ENCODE measurements around the gene IFI6. TPM values are rescaled to one million over a fixed set of nuclear protein-coding genes. Genes with fewer than 3 reads are reported as not detected.
A peak's percentile ranks its signal among the peaks of the same experiment; 100 is the strongest.

The IFI6 gene
- polyA plus RNA-seq, 3 donors = 69.9 to 276 (median 276) TPM

GRCh38 chr1:27664291-27664690 lies 7.7 kb downstream of the IFI6 start:
- no peak overlapping the region for H3K4me3 Mint-ChIP-seq
- intact Hi-C loops (cut with micrococcal nuclease) = loop anchor here (5.0 to 10.0 kb wide), 4 partner anchors 37 to 339 kb away; partner anchors contain the start of gene TMEM222 (in 1 of the 2)

GRCh38 chr1:27662707-27663393 lies 9.1 kb downstream of the IFI6 start:
- H3K9me3 ChIP-seq (replicated peaks in 1 of 2; ENCODE audit: control insufficient read depth in 1 of 2, insufficient read depth in 1 of 2, low read length in 2 of 2) = no peaks in the 10 kb centered on the region
- H3K36me3 ChIP-seq (replicated peaks in 1 of 2; ENCODE audit: control insufficient read depth in 1 of 2, insufficient read depth in 2 of 2, low read length in 2 of 2) = peaks cover 7 to 13% of the 10 kb centered on the region in 2 donors
- peak overlapping the region; percentile 78 to 93 for H3K27ac ChIP-seq (ENCODE audit: low read depth in 1 of 2, low read length in 2 of 2)
- Mint-ChIP-seq H3K4me3 (peak overlapping the region; percentile 67 to 83), H3K27ac (peak overlapping the region; percentile 90 to 97 (median 95)), H3K4me1 (peaks cover 69% of the 10 kb centered on the region), H3K27me3 (ENCODE audit: low read depth in 3 of 3) (no peaks in the 10 kb centered on the region), H3K9me3 (no peaks in the 10 kb centered on the region), H3K36me3 (peaks cover 8 to 17% of the 10 kb centered on the region in 2 donors)
- H4K20me1 ChIP-seq (ENCODE audit: insufficient read depth, low read length) = no peaks in the 10 kb centered on the region
- peak overlapping the region; percentile 42 for H3K9ac ChIP-seq (ENCODE audit: insufficient read depth, low read length, poor library complexity, severe bottlenecking)
- no peaks in the 10 kb centered on the region for H3K27me3 ChIP-seq (ENCODE audit: control insufficient read depth in 2 of 2, insufficient read depth in 2 of 2, low read length in 2 of 2)
- H3K4me1 ChIP-seq (ENCODE audit: control insufficient read depth in 1 of 2, insufficient read depth in 2 of 2, low read length in 2 of 2) = peaks cover 61 to 68% of the 10 kb centered on the region in 2 donors
- peaks cover 5% of the 10 kb centered on the region for H3K79me2 ChIP-seq (ENCODE audit: insufficient read depth, low read length)
- WGBS (ENCODE audit: insufficient coverage) = 4% methylated on average over 4 of the region's 12 CpGs
- peak overlapping the region; percentile 79 for H2AFZ ChIP-seq (ENCODE audit: insufficient read depth, low read depth, low read length, poor library complexity, severe bottlenecking)
- peak; percentile 91 for TF ChIP-seq CTCF (IDR thresholded peaks at IDR 0.05)
- peak; percentile 83 to 88 (median 87) for DNase-seq
- H3K4me3 ChIP-seq (replicated peaks in 1 of 3; ENCODE audit: low read depth in 2 of 3, low read length in 3 of 3) = peak overlapping the region in 1 of 3 experiments; percentile 60
- intact Hi-C loops (cut with micrococcal nuclease) = loop anchor here (1.0 to 10.0 kb wide), 6 partner anchors 36 to 338 kb away; partner anchors contain the start of gene TMEM222 (in 1 of the 2)
- H3K4me2 ChIP-seq (replicated peaks; ENCODE audit: extremely low read depth, low read length, poor library complexity, severe bottlenecking) = peak overlapping the region; percentile 68

More at GRCh38 chr1:27664291-27664690, 7.7 kb downstream of the IFI6 start:
- H4K20me1 ChIP-seq (ENCODE audit: insufficient read depth, low read length) = peaks cover 14% of the 10 kb centered on the region
- H3K36me3 ChIP-seq (replicated peaks in 1 of 2; ENCODE audit: control insufficient read depth in 1 of 2, insufficient read depth in 2 of 2, low read length in 2 of 2) = peaks cover 7 to 13% of the 10 kb centered on the region in 2 donors
- no peak overlapping the region for H3K9ac ChIP-seq (ENCODE audit: insufficient read depth, low read length, poor library complexity, severe bottlenecking)
- H3K4me1 ChIP-seq (ENCODE audit: control insufficient read depth in 1 of 2, insufficient read depth in 2 of 2, low read length in 2 of 2) = peaks cover 55 to 70% of the 10 kb centered on the region in 2 donors
- no peak overlapping the region for H3K27ac ChIP-seq (ENCODE audit: low read depth in 1 of 2, low read length in 2 of 2)
- no peak overlapping the region for H3K4me2 ChIP-seq (replicated peaks; ENCODE audit: extremely low read depth, low read length, poor library complexity, severe bottlenecking)
- Mint-ChIP-seq H3K27me3 (ENCODE audit: low read depth in 3 of 3) (peaks cover 0 to 2% (median 0%) of the 10 kb centered on the region in 3 donors), H3K4me1 (peaks cover 62% of the 10 kb centered on the region), H3K36me3 (peaks cover 9 to 20% of the 10 kb centered on the region in 2 donors), H3K9me3 (no peaks in the 10 kb centered on the region), H3K27ac (peak overlapping the region in 1 of 7 donors; percentile 43)
- no peaks in the 10 kb centered on the region for H3K9me3 ChIP-seq (replicated peaks in 1 of 2; ENCODE audit: control insufficient read depth in 1 of 2, insufficient read depth in 1 of 2, low read length in 2 of 2)
- no peaks in the 10 kb centered on the region for H3K27me3 ChIP-seq (ENCODE audit: control insufficient read depth in 2 of 2, insufficient read depth in 2 of 2, low read length in 2 of 2)
- H3K4me3 ChIP-seq (replicated peaks in 1 of 3; ENCODE audit: low read depth in 2 of 3, low read length in 3 of 3) = no peak overlapping the region
- WGBS (ENCODE audit: insufficient coverage) = 64% methylated on average over 4 of the region's 8 CpGs
- H3K79me2 ChIP-seq (ENCODE audit: insufficient read depth, low read length) = peaks cover 10% of the 10 kb centered on the region
- DNase-seq = peak in 2 of 3 donors; percentile 34 to 39
- no peak overlapping the region for H2AFZ ChIP-seq (ENCODE audit: insufficient read depth, low read depth, low read length, poor library complexity, severe bottlenecking)
- no peak for TF ChIP-seq CTCF (IDR thresholded peaks at IDR 0.05)

Measured in CD14-positive monocyte (primary cell).